NOMO-1 treated with DMSO at 0.1 percent for 48 hours (cell line): ENCODE measurements around the gene CA7.
A peak's percentile ranks its signal among the peaks of the same experiment; 100 is the strongest.
"Not testable (repeated sequence)": the region's sequence is repeated elsewhere in the genome, so short reads cannot be mapped to it uniquely, and the experiment has no call there.

ENCODE experiments used
- DNase-seq: peaks from one replicate; lab custom pipeline; 2025; ENCODE audit not compliant: unreplicated experiment; lab: John Stamatoyannopoulos, UW

CA7 gene

DNA sequence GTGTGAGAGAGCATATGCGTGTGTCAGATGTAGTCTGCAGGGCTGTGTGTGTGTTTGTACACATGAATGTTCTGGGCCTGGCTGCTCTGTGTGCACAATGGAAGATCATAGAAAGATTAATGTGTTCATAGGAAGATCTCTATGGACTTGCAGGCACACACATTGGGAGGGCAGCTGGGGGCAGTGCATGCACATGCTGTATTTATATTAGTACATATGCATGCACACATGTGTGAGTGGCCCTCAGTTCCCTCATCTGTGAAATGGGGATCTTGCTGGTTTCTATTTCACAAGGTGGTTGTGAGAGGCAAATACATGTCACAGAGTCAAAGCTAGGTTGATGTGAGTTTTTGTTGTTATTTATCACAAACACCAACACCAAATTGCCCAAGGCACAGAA is 2.1 kb downstream of the CA7 start:
- DNase-seq, result no peak

DNA sequence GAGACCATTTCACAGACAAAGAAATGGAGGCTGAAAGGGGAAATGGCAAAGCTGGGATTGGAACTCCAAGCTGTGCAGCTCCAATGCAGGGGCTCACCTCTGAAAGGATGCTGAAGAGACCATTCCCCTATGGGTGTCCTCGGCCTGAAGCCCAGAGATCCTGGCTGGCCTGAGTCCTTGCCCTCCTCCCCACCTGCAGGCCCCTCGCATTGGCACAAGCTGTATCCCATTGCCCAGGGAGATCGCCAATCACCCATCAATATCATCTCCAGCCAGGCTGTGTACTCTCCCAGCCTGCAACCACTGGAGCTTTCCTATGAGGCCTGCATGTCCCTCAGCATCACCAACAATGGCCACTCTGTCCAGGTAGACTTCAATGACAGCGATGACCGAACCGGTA is 2.6 kb downstream of the CA7 start:
- DNase-seq, result no peak

DNA sequence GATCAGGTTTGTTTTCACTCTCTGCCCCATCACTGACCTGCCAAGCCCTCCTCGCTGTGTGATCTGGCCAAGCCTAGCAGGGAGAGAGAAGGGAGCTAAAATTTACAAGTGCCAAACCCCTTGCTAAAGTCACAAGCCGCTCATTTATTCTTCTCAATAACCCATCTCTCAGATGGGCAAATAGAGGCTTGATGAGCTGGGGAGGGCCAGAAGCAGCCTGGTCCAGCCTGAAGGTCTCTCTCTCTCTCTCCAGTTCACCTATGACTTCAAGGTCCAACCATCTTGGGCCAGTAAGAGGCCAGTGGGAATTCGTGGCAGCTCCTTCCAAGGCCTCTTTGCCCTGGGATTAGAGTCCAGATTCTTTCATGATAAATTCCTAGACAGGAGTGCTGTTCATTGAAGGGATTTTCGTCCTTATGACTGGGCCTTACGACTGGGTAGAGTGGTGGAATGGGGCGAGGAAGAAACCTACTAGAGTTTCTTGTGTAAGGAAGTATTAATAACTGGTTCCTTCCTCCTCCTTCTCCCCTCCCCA is 3.4 kb downstream of the CA7 start:
- DNase-seq, result no peak

DNA sequence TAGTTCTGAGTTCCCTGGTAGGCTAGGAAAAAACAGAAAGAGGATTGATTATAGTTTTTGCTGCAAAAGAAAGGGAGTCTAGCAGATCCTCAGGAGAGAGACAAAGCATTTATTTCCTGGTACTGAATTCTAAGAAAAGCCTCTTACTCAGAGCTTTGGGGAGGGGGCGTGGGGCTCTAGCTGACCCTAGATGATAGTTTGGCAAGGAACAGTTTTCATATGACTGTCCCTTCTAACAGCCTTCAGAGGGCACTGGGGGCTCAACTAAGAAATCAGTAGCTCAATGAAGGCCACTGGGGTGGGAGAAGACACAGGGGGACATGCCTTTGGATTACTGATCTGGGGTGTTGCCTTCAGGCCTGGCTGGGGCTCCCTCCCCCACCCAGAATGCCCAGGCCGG is 4.0 kb downstream of the CA7 start:
- DNase-seq, result no peak

DNA sequence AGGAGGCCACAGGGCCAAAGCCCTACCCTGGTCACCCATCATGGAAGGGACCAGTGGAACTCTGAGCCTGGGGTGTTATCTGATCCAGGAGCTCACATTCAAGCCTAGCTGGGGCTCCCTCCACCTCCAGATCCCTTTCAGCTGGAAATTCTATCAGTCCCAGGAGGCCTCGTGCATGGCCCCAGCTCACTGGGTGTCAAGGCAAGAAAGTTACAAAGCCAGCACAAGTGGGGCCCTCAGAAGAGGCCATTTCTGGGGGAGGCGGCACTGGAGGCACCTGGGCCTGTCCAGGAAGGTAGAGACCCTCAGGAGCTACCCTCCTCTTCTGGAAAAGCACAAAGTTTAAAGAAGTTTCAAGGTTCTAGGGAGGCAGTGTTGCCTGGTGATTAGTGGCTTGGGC is 4.8 kb downstream of the CA7 start:
- no peak for DNase-seq

DNA sequence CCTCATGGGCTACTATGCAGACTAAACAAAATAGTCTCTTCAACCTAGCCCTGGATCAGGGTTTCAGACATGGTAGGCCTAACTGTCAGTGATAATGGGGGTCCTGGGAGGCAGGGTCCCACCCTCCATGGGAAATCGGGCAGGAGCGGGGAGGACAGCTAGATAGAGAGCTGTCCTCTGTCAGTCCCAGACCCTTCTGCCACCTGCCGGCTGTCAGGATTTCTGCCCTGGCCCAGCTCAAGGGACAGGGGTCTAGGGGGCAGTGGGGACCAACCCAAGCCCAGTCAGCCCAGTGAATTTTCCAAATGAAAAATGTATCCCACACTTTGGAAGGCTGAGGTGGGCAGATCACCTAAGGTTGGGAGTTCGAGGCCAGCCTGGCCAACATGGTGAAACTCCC is 5.3 kb downstream of the CA7 start:
- no peak for DNase-seq

DNA sequence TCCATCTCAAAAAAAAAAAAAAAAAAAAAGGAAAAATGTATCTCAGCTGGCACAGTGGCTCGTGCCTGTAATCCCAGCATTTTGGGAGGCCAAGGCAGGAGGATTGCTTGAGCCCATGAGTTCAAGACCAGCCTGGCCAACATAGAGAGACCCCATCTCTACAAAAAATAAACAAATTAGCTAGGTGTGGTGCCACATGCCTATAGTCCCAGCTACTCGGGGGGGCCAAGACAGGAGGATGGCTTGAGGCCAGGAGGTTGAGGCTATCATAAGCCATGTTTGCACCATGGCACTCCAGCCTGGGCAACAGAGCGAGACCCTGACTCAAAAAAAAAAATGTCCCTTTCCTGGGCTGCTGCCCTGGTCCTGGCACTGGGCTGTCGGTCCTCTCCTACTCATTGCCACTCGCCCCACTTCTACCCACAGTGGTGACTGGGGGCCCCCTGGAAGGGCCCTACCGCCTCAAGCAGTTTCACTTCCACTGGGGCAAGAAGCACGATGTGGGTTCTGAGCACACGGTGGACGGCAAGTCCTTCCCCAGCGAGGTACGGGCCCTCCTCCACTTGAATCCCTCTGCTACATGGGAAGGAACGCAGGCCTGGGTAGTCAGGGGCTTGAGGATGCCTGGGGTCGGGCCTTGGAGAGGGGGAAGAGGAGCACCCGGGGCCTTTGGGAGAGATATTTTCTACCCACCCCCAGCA is 6.1 kb downstream of the CA7 start:
- DNase-seq, result peak; percentile 62

DNA sequence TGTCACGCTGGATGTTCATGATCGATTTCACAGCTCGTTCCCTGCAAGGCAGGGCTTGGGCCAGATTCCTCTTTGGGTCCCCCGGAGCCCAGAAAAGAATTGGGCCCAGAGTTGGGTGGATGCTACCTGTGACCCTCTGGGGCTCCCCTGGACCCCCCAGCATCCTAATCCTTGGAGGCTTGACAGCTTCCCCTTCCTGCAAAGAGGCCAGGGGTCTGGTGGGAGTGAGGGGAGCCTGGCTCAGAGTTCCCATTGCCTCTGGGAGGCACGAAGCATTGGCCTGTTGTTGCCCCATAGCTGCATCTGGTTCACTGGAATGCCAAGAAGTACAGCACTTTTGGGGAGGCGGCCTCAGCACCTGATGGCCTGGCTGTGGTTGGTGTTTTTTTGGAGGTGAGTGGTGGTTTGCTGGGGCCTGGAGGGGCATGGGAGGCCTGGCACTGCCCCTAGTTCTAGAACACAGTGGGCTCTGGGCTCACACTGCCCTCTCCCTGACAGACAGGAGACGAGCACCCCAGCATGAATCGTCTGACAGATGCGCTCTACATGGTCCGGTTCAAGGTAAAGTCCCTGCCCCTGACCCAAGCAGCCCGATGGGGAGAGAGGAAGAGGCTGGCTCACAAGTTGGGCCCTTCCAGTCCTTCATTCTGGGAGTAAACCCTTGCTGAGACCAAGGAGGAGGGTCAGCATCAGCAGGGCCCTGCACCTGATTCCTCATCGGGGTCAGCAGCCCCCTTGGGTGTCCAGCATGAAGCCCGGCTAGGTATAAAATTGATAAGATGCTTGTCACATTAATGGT is 7.2 kb downstream of the CA7 start:
- DNase-seq, result no peak

DNA sequence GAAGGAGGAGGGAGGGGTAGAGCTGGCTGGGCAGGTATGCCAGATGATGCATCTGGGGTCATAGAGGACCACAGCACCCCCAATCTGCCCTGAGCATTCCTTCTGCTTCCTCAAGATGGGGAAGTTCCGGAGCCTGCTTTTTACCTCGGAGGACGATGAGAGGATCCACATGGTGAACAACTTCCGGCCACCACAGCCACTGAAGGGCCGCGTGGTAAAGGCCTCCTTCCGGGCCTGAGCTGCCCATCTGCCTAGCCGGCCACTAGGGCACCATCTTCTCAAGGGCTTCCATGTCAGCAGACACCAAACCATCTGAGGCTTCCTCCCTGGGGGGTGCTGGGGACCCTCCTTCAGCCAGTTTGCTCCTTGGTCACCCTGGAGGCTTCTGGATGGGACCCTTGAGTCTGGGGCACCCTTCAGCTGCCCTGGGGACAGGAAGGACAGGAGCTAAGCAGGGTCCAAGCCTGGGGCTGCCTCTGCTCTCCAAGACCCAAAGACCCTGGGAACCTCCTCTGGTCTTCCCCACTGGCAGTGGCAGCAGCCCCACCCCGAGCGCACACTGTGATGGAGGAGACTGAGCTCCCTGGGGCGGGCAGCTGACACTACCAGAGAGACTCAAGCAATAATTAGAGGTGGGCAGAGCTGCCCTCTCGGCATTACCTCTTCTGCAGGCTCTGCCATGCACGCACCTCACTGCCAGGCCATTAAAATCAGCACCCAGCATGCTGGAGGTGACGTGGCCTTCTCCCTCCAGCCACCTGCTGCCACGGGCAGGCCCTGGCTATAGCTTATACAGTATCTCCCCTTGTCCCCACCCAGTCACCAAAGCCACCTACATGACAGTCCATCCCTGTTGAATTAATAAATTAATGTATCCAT is 9.3 kb downstream of the CA7 start:
- no peak for DNase-seq

DNA sequence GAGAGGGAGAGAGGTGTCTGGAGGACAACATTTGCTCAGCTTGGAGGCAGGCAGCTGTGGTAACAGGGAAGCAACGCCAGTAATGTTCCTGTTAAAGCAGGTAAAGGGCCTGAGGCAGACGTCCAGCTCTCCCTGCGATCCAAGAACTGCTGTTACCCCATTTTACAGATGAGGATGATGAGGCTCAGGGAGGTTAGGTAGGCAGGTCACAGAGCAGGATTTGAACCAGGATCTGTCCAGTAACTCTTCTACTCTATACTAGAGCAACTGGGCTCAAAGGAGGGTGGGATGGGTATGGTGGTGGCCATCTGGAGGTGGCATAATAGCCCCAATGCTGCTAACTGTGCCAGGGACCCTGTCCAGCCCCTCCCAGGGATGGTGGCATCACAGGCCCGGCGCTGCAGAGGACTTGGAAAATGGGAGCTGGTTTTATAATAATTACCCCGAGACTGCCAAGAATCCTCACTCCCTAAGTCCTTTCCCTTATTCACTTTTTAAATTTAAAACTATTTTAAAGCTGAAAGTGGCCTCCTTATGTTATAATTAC is 12.0 kb downstream of the CA7 start:
- no peak for DNase-seq

DNA sequence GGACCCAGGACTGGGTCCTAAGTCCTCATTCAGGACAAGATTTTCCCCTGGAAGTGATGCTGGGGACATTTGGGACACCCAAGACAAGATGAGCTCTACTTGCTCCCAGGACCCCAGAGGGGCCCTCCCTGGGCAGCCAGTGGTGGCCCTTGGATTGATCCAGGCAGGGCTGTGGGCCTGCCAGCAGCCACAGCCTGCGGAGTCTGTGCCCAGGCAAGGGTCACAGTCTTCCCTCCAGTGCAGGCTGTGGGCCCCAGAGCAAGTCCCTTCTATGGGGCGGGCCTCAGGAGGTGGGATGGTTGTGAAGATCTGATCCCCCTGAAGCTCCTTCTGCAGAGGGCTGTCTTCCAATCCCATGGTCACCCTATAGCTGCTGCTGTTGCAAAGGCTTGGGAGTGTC is 12.6 kb downstream of the CA7 start:
- DNase-seq, result no peak

DNA sequence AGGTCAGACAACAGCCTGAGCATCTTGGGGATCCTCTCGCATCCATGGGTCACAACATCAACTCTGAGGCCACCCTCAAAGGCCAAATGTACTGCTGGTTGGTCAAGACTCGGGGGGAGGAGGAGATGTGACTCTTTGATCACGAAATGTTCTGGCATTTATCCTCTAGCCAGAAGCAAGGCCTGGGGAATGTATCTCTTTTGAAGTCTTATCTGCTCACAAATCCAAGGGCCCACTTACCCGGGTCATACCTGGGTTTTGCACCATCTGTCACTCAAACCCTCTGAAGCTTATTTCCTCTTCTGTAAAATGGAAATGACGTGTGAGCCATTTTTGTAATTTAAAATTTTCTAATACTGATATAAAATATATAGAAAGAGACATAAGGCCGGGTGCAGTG is 13.2 kb downstream of the CA7 start:
- DNase-seq, result no peak

DNA sequence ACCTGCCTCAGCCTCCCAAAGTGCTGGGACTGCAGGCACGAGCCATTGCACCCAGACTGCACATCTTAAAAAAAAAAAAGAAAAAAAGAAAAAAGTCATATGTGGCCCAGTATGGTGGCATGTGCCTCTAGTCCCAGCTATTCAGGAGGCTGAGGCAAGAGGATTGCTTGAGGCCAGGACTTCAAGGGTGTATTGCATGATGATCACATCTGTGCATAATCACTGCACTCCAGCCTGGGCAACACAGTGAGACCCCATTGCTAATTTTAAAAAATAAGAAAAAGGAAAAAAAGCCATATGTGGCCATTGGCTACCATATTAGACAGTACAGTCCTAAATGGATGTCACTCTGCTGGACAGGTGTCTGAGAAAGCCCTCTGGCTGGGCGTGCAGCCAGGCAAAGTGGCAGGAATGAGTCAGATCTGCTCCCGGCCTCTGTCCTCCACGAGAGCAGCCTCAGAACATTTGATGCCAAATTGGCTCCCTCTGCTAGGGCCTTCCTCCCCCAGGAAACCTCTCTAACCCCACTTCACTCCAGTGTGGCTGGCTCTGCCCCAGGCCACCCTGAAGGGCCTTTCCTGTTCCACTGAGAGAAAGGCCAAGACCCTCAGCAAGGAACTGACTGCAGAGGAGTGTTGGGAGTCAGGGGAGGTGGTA is 14.7 kb downstream of the CA7 start:
- DNase-seq, result no peak

DNA sequence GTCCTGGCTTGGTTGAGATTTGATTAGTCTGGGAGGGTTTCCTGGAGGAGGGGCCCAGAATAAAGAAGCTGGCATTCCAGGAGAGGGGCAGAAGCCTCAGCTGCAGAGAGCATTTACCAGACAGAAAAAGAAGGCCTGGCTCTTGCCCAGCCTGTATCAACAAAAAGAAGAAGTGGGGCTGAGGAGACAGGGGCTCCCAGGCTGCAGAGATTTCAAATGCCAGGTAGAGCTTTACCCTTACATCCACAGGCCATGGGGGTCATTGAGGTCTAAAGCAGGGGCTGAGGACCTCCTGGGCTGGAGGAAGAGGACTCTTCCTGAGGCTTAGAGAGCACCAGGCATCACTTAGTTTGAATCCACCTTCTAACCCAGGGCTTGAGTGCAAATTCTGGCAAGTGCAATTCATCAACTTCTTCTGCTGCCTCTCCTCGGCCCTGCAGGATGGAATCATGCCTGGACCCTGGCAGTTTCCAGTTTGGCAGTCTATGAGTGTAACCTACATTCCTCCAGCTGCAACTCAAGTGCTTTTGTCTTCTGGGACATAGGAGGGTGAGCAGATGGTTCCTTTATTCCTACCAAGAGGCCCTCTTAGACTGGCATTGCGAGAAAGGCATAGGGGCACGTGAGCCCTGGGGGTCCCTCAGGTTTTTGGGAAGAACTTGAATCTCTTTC is 15.3 kb downstream of the CA7 start:
- no peak for DNase-seq

DNA sequence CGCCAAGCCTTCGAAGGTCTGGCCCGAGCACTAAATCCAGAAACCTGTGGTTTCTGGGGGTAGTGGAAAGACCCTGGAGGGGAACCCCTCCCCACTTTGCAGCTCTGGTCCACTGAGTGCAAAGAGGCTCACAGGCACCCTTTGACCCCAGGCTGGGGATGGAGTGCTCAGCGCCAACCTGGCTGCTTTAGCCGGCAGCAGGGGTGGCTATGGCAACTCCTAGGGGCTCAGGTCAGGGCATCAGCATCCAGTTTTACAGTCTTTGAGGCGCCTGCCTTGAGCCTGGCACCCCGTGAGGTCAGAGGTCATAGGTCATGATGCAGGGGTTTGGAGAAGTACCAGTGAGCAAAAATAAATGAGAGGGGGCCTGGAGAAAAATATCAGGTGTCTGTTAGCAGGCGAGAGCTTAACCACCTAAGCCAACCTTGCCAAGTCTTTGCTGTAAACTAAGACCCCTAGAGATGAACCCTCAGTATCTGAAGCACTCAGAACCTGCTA is 17.9 kb downstream of the CA7 start:
- no peak for DNase-seq

DNA sequence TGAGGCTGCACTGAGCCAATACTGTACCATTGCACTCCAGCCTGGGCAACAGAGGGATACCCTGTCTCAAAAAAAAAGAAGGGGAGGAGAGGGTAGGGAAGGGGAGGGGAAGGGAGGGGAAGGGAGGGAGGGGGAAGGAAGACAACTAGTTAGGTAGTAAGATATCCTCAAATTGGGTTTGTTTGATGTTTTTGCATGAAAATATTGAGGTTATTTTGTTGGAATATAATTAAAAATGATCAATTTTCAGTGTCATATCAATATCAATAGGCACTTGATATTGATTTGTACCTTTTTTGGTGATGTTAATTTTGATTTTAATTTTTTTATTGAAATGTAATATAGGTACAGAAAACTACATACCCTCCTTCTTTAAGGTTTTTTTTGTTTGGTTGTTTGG is 19.5 kb downstream of the CA7 start:
- no peak for DNase-seq

DNA sequence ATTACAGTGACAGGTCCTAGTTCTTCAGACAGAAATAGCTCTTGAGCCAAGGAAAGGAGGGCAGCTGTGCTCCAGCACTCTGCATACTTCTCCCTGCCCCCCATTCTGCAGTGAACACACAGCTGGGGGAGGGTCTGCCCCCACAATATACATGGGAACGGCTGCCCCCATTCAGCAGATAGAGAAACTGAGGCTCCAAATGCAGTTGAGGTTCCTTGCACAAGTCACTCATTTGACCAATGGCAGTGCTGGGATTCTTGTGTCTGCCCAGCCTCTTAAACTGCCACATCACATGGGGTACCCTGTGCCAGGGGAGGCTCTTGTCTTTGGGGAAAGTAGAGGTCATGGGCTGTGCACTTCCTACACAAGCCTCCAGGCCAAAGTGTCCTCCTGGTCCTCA is 25.2 kb downstream of the CA7 start:
- DNase-seq, result no peak

DNA sequence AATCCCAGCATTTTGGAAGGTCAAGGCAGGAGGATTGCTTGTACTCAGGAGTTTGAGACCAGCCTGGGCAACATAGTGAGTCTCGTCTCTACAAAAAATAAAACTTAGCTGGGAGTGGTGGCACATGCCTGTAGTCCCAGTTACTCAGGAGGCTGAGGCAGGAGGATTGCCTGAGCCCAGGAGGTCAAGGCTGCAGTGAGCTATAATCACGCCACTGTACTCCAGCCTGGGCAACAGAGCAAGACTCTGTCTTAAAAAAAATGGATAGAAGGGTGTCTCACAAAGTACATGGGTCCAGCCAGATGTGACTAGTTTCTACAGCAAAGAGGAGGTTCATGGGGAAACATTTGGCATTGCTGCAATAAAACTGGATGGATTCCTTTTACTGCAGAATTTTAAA is 27.1 kb downstream of the CA7 start:
- not testable (repeated sequence) for DNase-seq

DNA sequence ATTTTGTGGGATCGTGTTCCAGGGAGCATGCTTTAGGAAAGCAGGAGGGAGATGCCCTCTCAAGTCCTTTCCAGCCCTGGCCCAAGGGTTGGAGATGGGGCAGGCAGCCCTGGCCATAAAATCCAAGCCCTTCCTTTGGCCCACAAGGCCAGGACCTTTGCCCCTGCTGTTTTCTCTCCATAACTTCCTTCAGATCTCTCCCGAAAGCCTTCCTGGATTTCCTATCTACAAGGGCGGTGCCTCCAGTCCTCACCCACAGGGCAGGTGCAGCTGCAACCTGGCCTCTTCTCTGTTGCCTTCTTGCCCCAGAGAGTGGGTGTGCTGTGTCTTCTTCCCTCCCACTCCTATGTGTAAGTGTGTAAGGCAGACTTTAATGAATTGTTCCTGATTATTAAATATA is 27.6 kb downstream of the CA7 start:
- no peak for DNase-seq

DNA sequence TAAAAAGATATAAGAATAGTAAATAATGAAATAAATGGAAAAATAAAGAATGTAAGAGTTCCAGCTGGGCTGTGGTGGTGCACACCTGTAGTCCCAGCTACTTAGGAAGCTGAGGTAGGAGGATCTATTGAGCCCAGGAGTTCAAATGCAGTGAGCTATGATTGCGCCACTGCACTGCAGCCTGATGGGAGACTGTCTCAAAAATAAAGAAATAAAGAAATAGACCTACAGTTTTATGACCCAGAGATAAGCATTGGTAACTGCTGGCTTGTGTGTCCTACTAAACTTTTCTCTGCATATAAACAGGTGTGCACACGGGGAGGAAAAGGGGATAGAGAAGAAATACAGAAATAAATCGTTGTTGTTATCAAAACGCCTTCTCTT is 28.3 kb downstream of the CA7 start:
- no peak for DNase-seq
